HEK293 (cell line): ENCODE measurements around the gene EPS8L1.

ENCODE experiments used
- CTCF ChIP-seq: fragments of 450-650 bp; formaldehyde crosslinking; IDR thresholded peaks from 2 replicates; pipeline ENCODE4 v1.5.1; 2016; ENCODE audit warnings: missing biosample characterization, missing genetic modification characterization
- REST ChIP-seq: fragments of 450-650 bp; formaldehyde crosslinking; IDR thresholded peaks from 2 replicates; pipeline ENCODE4 v1.5.1; 2016; ENCODE audit warnings: missing biosample characterization, missing genetic modification characterization
- SCRT2 ChIP-seq: fragments of 450-650 bp; formaldehyde crosslinking; IDR thresholded peaks from 2 replicates; pipeline ENCODE4 v1.5.1; 2016; ENCODE audit warnings: missing biosample characterization, missing genetic modification characterization
- TSHZ1 ChIP-seq: fragments of 450-650 bp; formaldehyde crosslinking; IDR thresholded peaks from 2 replicates; pipeline ENCODE4 v1.5.1; 2016; ENCODE audit warnings: missing biosample characterization, missing genetic modification characterization, borderline replicate concordance
- ZNF174 ChIP-seq: fragments of 450-650 bp; formaldehyde crosslinking; IDR thresholded peaks from 2 replicates; pipeline ENCODE4 v1.5.0; 2017; ENCODE audit warnings: missing biosample characterization, mild to moderate bottlenecking, missing genetic modification characterization
- ZNF776 ChIP-seq: fragments of 450-650 bp; formaldehyde crosslinking; IDR thresholded peaks from 2 replicates; pipeline ENCODE4 v1.5.0; 2017; ENCODE audit warnings: missing biosample characterization, missing genetic modification characterization, borderline replicate concordance
- ZNF777 ChIP-seq: fragments of 450-650 bp; formaldehyde crosslinking; IDR thresholded peaks from 2 replicates; pipeline ENCODE4 v1.5.1; 2017; ENCODE audit warnings: missing biosample characterization, missing genetic modification characterization, borderline replicate concordance

- TF ChIP-seq ZNF776 (tag by site-specific recombination) (no peak), CTCF (tag by site-specific recombination) (no peak), SCRT2 (tag by site-specific recombination) (no peak), ZNF777 (tag by site-specific recombination) (no peak), ZNF174 (tag by site-specific recombination) (no peak), TSHZ1 (tag by site-specific recombination) (no peak), REST (tag by site-specific recombination) (no peak)
These were observed 31.4 kb upstream of the EPS8L1 start for GRCh38 chr19:55044286-55044685.
